Renal pelvis (tissue), 4 donors: ENCODE data around the gene ACTN4. TPM values are rescaled to one million over a fixed set of nuclear protein-coding genes. Genes with fewer than 3 reads are reported as not detected.

Experiments used
- DNase-seq: peaks from one replicate; pipeline ENCODE4 v3.0.0-alpha.2; 2013
- polyA plus RNA-seq, 3 donors: library from polyadenylated mRNA; unstranded; fragments of 120-200 nt; gene quantifications; one replicate each; pipeline ENCODE4 v1.2.1, GENCODE V29; 2013; ENCODE audit not compliant: insufficient read length in 3 of 3

Gene ACTN4
- polyA plus RNA-seq, 3 donors: 701 to 787 (median 742) TPM

- DNase-seq: no peak
Measured at GRCh38 chr19:38707512-38708114, 60.2 kb downstream of the ACTN4 start.

DNA sequence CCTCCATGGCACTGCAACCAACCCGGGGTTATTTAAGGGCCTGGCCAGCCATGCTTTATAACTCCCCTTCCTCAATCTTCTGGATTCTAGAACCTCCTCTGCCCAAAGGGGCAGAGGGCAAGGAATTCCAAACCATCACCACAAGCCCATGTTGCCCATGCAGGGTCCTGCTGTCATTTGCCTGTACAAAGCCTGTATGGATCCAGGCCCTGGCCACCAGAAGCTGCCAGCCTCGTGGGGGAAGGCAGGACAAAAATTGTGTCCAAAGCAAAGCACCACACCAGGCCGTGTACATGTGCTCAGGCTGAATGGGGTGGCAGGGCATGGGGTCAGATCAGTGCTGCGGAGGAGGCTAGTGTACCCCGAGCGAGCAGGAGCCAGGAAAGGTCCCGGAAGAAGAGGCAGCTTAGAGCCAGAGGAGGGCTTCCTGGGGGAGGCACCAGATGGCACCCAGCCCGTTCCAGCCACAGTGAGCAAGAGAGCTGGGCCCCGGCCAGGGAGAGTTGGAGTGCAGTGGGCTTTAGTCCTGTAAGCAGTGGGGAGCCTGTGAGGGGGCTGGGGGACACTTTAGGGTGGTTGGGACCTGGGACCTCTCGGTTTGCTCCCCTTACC lies 61.1 kb downstream of the ACTN4 start:
- DNase-seq: no peak

- DNase-seq: no peak
Measured at GRCh38 chr19:38709119-38709518, 61.7 kb downstream of the ACTN4 start.

DNA sequence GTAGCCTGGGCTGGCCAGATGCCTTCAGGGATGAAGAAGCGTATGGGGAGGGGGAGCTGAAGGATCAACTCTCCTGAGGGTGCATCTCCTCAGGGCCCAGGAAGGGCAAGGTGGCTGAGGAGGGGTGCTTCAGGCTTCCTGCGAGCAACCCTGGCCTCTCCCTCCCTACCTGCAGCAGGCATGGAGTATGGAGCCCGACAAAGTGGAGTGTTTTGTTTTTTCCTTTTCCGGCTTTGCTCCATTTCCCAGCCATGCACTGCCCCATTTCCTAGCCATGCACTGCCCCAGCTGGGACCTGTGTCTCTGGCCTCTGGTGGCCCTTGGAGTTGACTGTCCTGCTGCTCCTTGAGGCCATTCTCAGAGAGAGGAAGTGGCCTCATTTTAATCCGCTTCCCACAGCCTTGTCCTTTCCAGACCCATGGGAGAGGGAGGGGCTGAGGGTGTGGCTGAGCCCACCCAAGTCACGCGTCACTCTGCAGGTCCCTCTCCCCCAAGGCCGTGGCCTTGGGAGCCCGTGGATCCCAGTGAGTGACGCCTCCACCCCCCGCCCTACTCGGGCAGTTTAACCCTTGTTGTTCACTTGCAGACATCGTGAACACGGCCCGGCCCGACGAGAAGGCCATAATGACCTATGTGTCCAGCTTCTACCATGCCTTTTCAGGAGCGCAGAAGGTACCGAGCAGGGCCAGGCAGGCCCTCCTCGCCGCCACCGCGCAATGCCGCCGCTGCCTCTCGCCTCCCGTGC lies 62.4 kb downstream of the ACTN4 start:
- DNase-seq: no peak

- no peak for DNase-seq
Measured at GRCh38 chr19:38710416-38710702, 62.9 kb downstream of the ACTN4 start.

GRCh38 chr19:38710928-38711725 lies 63.7 kb downstream of the ACTN4 start:
- DNase-seq: no peak

GRCh38 chr19:38711726-38712153 lies 64.3 kb downstream of the ACTN4 start:
- no peak for DNase-seq

GRCh38 chr19:38712161-38712748 lies 64.8 kb downstream of the ACTN4 start:
- no peak for DNase-seq

GRCh38 chr19:38713227-38713649 lies 65.8 kb downstream of the ACTN4 start:
- DNase-seq: no peak

DNA sequence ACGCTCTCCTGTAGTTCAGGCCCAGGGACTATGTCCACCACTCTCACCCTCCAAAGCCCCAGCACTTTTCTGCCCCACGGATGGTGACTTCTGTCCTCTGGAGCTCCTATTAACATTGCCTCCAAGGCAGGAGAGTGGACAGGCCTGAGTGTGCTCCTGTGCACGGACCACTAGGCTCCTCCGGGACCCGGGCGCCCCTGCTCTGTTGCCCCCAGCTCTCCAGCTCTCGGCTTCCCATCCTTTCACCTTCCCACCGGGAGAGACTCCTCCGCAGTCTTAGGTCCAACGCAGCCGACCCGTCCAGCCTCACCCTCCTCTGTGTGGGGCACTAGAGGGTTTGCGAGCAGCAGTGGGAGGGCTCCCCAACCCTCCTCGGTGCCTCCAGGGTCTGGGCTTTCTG lies 66.4 kb downstream of the ACTN4 start:
- no peak for DNase-seq

DNA sequence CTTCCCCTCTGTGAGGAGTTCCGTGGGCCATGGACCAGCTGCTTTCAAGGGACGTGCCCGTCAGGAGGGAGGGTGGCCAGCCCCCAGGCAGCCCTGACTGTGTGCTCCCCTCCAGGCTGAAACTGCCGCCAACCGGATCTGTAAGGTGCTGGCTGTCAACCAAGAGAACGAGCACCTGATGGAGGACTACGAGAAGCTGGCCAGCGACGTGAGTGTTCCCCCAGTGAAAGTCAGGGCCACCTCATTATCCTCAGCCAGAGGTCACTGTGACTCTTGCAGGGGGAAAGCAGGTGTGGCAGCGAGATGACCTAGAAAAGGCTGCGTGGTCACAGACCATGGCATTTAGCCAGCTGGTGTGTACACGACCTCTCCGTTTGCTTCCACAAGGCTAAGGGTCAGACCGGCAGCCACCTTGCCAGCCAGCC lies 66.9 kb downstream of the ACTN4 start:
- no peak for DNase-seq

GRCh38 chr19:38715555-38715954 lies 68.1 kb downstream of the ACTN4 start:
- DNase-seq: no peak

DNA sequence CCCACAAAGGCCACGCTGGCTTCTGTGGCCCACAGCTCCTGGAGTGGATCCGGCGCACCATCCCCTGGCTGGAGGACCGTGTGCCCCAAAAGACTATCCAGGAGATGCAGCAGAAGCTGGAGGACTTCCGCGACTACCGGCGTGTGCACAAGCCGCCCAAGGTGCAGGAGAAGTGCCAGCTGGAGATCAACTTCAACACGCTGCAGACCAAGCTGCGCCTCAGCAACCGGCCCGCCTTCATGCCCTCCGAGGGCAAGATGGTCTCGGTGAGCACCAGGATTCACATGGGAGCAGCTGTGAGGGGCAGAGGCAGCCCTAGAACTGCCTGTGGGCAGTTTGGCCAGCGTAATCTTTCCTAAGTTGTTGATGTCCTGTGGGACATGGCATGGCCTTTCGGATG lies 69.6 kb downstream of the ACTN4 start:
- no peak for DNase-seq

- DNase-seq: no peak
Measured at GRCh38 chr19:38717855-38718254, 70.4 kb downstream of the ACTN4 start.

GRCh38 chr19:38718747-38719543 lies 71.5 kb downstream of the ACTN4 start:
- no peak for DNase-seq

- DNase-seq: no peak
Measured at GRCh38 chr19:38719761-38720558, 72.5 kb downstream of the ACTN4 start.

DNA sequence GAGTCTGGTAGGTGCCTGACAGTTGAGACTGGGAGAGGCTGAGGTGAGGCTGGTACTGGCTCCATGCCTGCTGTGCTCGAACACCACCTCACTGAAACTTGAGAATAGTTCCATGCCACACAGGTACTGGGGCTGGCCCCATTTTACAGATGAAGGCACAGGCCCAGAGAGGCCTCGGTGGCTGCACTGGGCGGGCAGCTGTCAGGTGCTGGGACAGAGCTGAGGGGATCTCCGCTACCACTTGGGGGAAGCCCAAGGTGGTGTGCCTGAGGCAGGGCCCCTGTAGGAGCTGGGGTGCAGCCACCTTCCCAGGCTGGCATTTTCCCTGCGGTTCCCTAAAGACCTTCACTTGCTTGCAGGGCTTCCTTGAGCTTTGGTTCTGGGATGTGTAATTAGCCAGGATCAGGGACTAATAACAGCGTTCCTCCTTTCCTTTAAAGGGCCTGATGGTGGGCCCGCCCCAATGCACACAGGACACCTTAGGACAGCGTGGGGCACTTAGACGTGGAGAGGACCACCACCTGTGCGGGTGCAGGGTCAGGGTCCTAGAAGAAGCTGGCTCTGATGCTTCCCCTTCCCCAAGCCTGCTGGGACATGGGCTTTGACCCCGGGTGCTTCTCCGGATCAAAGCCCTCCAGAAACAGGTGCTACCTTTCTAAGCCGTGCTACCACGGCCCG lies 73.2 kb downstream of the ACTN4 start:
- no peak for DNase-seq

- DNase-seq: no peak
Measured at GRCh38 chr19:38721496-38721895, 74.0 kb downstream of the ACTN4 start.

GRCh38 chr19:38721979-38722773 lies 74.7 kb downstream of the ACTN4 start:
- no peak for DNase-seq
